Middle frontal gyrus (tissue), 1 donor: ENCODE results near the gene CDKN2AIP.
"Not testable (repeated sequence)": the region's sequence is repeated elsewhere in the genome, so short reads cannot be mapped to it uniquely, and the experiment has no call there.

ENCODE experiments used
- DNase-seq: peaks from one replicate; pipeline ENCODE4 v3.0.0-alpha.2; 2015; ENCODE audit warnings: low spot score; ENCODE audit errors: extremely low spot score

The CDKN2AIP gene

DNA sequence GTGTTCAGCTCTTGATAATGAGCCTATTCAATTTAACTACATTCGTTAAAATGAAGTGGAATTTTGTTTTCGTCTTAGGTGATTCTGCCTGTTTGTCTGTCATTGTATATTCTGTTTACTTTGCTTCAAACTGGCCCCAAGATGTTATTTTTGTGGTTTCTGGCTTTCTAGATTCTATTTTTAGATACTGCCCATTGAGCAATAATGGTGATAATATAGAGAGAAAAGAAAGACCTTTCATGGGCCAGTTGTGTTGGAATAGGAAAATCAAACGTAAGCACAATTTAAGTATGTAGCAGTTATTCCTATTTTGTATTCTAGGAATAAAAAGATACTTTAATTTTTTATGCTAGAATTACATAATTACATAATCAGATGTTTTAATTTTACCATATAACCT is 4.0 kb downstream of the CDKN2AIP start:
- no peak for DNase-seq

DNA sequence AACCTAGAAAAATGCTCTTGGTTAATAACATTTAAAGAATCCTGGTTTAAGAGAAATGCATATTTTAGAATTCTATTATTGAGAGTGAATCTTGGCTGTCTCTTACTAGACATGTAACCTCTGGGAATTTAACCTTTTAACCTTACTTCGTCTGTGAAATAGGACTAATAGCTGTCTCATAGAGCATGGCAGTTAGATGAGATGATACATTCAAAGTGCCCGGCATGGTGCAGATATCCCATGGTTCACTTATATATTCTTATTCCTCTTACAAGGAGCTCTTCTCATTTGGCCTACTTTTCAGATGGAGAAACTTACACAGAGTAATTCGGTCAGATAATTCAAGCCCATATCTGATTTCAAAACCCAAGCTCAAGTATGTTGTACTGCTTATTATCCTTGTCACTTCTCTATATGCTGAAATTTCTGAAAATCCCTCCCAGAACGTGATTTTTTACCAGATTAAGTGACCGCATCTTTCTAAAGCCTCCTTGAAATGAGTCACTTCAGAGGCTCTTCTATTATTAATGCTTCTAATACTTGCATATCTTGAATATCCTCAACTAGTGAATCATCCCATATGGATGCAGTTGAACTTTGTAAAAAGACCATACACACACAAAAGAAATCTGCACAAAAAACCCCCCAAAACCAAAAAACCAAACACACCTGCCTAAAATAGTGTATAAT is 4.9 kb downstream of the CDKN2AIP start:
- DNase-seq, result no peak

DNA sequence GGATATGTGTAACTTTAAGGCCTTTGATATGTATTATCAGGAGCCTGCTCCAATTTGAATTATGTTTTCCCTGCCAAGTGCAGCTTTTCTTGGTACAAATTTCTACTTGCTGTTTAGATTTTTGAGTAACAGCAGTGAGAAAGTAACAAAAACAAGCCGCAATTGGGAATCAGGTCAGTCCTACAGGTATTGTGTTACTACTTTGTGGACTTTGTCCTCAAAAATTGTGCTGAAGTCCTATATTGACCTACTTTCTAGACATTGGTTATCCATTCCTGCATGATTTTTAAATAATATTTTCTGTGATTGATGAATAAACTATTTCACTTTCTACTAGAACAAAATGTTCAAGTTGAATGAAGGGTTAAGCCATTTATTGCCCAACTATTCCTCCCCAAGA is 5.7 kb downstream of the CDKN2AIP start:
- no peak for DNase-seq

GRCh38 chr4:183455431-183456195 is 11.2 kb downstream of the CDKN2AIP start:
- no peak for DNase-seq

- no peak for DNase-seq
Observed at GRCh38 chr4:183458005-183458404, 13.6 kb downstream of the CDKN2AIP start.

DNA sequence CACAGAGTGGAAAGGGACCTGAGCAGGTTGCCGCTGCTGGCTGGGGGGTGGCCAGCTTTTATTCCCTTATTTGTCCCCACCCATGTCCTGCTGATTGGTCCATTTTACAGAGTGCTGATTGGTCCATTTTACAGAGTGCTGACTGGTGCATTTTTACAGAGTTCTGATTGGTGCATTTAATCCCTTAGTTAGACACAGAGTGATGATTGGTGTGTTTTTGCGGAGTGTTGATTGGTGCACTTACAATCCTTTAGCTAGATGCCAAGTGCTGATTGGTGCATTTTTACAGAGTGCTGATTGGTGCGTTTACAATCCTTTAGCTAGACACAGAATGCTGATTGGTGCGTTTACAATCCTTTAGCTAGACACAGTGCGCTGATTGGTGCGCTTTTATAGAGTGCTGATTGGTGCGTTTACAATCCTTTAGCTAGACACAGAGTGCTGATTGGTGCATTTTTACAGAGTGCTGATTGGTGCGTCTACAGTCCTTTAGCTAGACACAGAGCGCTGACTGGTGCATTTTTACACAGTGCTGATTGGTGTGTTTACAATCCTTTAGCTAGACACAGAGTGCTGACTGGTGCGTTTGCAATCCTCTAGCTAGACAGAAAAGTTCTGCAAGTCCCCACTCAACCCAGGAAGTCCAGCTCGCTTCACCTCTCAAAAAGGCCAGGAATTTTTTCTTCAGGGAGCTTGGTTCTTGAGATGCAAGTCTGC is 19.6 kb downstream of the CDKN2AIP start:
- DNase-seq, result not testable (repeated sequence)

DNA sequence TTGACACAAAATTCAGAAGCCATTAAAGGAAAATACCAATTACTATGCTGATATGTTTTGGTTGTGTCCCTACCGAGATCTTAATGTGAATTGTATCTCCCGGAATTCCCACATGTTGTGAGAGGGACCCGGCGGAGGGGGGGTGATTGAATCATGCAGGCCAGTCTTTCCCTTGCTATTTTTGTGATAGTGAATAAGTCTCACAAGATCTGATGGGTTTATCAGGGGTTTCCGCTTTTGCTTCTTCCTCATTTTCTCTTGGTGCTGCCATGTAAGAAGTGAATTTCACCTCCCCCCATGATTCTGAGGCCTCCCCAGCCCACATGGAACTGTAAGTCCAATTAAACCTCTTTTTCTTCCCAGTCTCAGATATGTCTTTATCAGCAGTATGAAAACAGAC is 21.4 kb downstream of the CDKN2AIP start:
- not testable (repeated sequence) for DNase-seq

DNA sequence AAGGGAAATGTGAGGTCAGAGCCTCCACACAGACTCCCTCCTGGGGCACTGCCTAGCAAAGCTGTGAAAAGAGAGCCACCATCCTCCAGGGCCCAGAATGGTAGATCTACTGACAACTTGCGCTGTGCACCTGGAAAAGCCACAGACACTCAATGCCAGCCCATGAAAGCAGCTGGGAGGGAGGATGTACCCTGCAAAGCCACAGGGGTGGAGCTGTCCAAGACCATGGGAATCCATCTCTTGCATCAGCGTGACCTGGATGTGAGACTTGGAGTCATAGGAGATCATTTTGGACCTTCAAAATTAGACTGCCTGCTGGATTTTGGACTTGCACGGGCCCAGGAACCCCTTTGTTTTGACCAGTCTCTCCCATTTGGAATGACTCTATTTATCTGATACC is 22.8 kb downstream of the CDKN2AIP start:
- no peak for DNase-seq

GRCh38 chr4:183468210-183469095 is 24.0 kb downstream of the CDKN2AIP start:
- DNase-seq, result no peak

GRCh38 chr4:183469285-183469684 is 24.8 kb downstream of the CDKN2AIP start:
- no peak for DNase-seq

DNA sequence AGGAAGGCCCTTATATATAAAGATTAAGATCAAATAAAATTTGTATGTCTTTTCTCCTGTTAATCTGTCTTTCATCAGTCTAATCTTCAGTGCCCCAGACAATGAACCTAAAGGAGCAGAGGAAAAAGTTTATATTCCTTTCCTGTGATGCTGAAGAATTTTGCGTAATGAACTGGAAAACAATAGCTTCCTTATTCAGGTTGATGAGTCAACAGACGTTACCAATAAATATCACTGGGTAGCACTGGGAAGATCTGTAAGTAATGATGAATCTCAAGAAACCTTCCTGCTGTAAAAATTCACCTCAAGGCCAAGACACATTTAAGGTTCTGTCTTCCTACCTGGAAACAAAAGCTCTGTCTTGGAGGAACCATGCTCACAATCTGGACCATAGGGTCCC is 25.5 kb downstream of the CDKN2AIP start:
- no peak for DNase-seq

DNA sequence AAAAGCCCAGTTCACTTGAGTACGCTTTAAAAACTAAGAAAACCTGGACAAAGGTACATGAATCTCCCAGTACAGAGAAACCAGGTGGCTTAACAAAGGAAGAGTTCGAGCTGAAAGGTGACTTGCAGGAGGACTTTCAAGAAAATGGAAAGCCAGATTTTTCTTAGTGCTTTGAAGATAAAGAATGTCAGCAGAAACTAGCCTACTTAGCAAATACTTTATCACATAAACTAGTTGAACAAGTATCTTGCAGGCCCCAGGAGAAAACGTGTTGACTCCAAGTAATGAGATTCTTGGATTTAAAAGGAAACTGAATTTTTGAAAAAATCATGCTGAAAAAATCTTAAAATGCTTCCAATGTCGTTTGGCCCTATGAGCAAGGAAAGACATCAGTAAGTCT is 26.4 kb downstream of the CDKN2AIP start:
- no peak for DNase-seq

- DNase-seq, result peak; percentile 64
Observed at GRCh38 chr4:183471946-183472708, 27.7 kb downstream of the CDKN2AIP start.

GRCh38 chr4:183478123-183478522 is 33.7 kb downstream of the CDKN2AIP start:
- DNase-seq, result no peak

GRCh38 chr4:183478926-183479325 is 34.5 kb downstream of the CDKN2AIP start:
- no peak for DNase-seq

- DNase-seq, result not testable (repeated sequence)
Observed at GRCh38 chr4:183482515-183483095, 38.2 kb downstream of the CDKN2AIP start.

DNA sequence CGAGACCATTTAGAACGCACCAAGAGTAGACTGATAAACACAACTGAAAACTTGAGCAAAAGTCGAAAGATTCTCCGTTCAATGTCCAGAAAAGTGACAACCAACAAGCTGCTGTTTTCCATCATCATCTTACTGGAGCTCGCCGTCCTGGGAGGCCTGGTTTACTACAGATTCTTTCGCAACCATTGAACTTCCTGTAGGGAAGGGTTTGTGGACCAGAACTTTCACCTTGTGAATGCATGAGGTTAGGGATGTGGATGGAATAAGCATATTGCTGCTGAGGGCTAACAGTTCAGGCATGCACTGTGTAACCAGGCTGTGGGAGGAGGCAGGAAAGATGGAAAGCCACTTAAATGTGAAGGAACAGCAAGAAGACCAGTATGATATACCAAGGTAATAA is 39.6 kb downstream of the CDKN2AIP start:
- no peak for DNase-seq

GRCh38 chr4:183485411-183486160 is 41.1 kb downstream of the CDKN2AIP start:
- no peak for DNase-seq

GRCh38 chr4:183492791-183493222 is 48.4 kb downstream of the CDKN2AIP start:
- no peak for DNase-seq
